Activated CD8-positive, alpha-beta memory T cell treated with anti-CD3 and anti-CD28 coated beads for 4 hours (primary cell): Measurements from ENCODE around the gene PPIP5K2.
A peak's percentile ranks its signal among the peaks of the same experiment; 100 is the strongest.
"Not testable (repeated sequence)": the region's sequence is repeated elsewhere in the genome, so short reads cannot be mapped to it uniquely, and the experiment has no call there.

Source experiments
- DNase-seq, 2 donors: peaks; one replicate each; pipeline ENCODE4 v3.0.0-alpha.2; 2020; ENCODE audit warnings: low read depth in 2 of 2

Gene PPIP5K2

GRCh38 chr5:103119765-103120606, at the start of gene PPIP5K2, which contains the start of gene GIN1:
Gene PPIP5K2, plus strand, starts transcription at chr5:103120301. Its CDS starts 9,289 bp downstream, at chr5:103129590.
Gene GIN1, minus strand, starts transcription at chr5:103120138. Its CDS starts 11,431 bp downstream, at chr5:103108707.
- DNase-seq = peak; percentile 93 to 95

GRCh38 chr5:103073500-103073899, 46.6 kb upstream of the PPIP5K2 start:
- not testable (repeated sequence) for DNase-seq

GRCh38 chr5:103075442-103075841, 44.7 kb upstream of the PPIP5K2 start:
- DNase-seq = no peak

GRCh38 chr5:103079796-103080195, 40.3 kb upstream of the PPIP5K2 start:
- DNase-seq = no peak

GRCh38 chr5:103086547-103086946, 33.6 kb upstream of the PPIP5K2 start:
- no peak for DNase-seq

GRCh38 chr5:103089272-103089671, 30.8 kb upstream of the PPIP5K2 start:
- no peak for DNase-seq

GRCh38 chr5:103090791-103091190, 29.3 kb upstream of the PPIP5K2 start:
- DNase-seq = no peak

GRCh38 chr5:103092676-103093075, 27.4 kb upstream of the PPIP5K2 start:
- DNase-seq = no peak

GRCh38 chr5:103093727-103094126, 26.4 kb upstream of the PPIP5K2 start:
- DNase-seq = no peak

GRCh38 chr5:103094737-103095136, 25.4 kb upstream of the PPIP5K2 start:
- DNase-seq = no peak

- DNase-seq = no peak
Measured at GRCh38 chr5:103098993-103099392, 21.1 kb upstream of the PPIP5K2 start.

- DNase-seq = no peak
Measured at GRCh38 chr5:103101079-103101750, 18.9 kb upstream of the PPIP5K2 start.

GRCh38 chr5:103102234-103102633, 17.9 kb upstream of the PPIP5K2 start:
- no peak for DNase-seq

- DNase-seq = no peak
Measured at GRCh38 chr5:103108086-103108485, 12.0 kb upstream of the PPIP5K2 start.

GRCh38 chr5:103109277-103109676, 10.8 kb upstream of the PPIP5K2 start:
- no peak for DNase-seq

- DNase-seq = no peak
Measured at GRCh38 chr5:103110403-103110802, 9.7 kb upstream of the PPIP5K2 start.

- no peak for DNase-seq
Measured at GRCh38 chr5:103111468-103111867, 8.6 kb upstream of the PPIP5K2 start.

- DNase-seq = no peak
Measured at GRCh38 chr5:103112910-103113309, 7.2 kb upstream of the PPIP5K2 start.

GRCh38 chr5:103114440-103114839, 5.7 kb upstream of the PPIP5K2 start:
- no peak for DNase-seq

GRCh38 chr5:103117471-103117991, 2.6 kb upstream of the PPIP5K2 start:
- DNase-seq = no peak

GRCh38 chr5:103119070-103119764, 884 bp upstream of the PPIP5K2 start:
- no peak for DNase-seq

GRCh38 chr5:103120607-103121200, 603 bp downstream of the PPIP5K2 start:
- no peak for DNase-seq
